Measurements from ENCODE around the gene OR2S2.

The OR2S2 gene

DNA sequence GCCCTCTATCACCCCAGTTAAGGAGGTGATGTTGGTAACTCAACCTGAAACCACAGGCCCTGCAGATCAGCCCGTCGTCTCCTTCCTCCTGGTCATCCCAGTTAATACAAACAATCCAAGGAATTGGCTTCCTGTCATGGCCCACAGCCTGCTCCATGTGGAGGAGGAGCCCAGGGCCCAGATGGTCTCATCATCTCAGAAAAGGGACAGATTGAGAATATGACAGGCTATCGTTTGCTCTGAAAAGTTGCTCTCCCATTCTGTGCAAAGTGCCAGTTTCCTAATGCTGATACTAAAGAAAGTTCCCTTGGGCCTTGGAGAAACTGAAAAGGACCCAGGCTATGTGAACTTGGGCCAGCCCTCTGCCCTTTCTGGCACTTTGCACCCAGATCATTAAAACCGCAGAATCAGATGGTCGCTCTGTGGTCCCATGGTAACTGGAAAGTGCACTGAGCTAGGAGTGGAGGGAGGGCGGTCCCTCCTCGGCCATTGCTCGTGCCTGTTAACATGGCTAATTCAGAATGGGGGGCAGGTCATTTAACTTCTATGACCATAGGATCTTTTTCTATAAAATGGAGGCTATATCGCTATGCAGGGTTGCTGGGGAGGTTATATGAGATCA, 49.3 kb downstream of the OR2S2 start:
- no peak for DNase-seq

DNA sequence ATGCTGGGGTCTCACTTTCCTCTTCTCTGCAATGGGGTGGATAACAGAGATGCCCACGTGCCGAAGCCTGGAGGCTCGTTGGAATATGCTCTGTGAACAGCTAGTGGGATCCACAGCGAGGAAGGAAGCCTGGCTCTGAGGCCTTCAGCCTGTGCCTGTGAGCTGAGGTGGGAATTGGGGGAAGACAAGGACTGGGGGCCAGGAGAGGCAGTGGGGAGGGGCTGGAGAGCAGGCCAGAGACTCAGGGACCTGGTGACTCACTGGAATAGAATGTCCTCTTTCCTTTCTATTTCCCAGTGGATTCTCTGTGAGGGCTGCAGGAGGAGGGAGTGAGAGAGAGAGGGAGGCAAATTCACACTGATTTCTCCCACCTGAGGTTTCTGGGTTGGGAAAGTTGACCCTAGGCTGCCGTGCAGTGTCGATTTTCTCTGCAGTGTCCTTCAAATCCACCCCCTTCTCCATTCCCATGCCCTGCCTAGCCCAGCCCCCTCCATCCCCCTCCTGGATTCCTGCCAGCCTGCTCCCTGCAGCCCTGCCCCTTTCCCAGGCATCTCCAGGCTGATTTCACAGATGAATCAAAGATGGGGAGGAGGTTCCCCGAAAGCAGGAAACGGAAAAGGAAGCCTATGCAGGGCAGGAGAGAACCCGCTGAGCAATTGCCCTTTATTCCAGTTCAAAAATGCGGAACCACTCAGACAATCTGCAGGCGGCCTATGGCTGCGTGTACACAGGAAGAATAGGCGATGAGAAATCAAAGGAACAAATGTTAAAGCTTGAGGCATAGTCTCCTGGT, 50.0 kb downstream of the OR2S2 start:
- DNase-seq: no peak
